Measurements from ENCODE around the gene WDR82. TPM values are rescaled to one million over a fixed set of nuclear protein-coding genes. Genes with fewer than 3 reads are reported as not detected.

Gene WDR82, protein sequence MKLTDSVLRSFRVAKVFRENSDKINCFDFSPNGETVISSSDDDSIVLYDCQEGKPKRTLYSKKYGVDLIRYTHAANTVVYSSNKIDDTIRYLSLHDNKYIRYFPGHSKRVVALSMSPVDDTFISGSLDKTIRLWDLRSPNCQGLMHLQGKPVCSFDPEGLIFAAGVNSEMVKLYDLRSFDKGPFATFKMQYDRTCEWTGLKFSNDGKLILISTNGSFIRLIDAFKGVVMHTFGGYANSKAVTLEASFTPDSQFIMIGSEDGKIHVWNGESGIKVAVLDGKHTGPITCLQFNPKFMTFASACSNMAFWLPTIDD
- total RNA-seq: 10 to 100 TPM; 44.4 to 54.9 (median 48.0) TPM
- polyA plus RNA-seq: 10 to 100 TPM; 22.2 to 50.2 (median 28.4) TPM

DNA sequence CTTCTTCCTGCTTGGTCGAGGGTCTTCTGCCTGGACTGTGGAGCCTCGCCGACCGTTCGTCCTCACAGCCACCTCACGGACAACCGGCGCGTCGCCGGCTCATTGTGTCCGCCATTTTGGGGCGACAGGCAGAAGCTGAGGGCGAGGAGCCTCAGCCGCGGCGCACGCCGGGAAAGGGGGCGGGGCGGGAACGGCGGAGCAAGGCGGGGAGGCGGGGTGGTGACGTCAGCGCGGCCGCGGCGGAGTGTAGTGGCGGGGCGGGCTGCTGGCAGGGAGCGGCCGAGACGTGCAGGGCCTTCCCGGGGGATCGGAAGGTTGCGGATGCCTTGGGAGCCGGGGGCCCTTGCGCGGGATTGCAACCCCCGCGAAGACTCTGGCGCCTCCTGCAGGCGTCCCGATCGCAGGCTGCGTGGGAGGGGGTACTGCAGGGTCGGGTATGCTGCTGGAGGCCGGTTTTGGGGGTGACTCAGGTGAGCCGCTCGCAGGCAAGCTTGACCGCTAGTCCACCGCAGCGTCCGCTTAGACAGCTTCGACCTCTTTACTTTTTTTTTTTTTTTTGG, at the start of gene WDR82:
TSS of gene WDR82 (minus strand) at position 140 of the 560 bp plus-strand sequence. CDS start 288 bp downstream, outside the sequence.
- H3K36me3 ChIP-seq: peaks cover 0 to 7% (median 1%) of the 10 kb centered on the region in 4 donors
- TF ChIP-seq POLR2AphosphoS5 (IDR thresholded peaks at IDR 0.05): peak; percentile 93 to 97 (median 95)
- peak in 1 of 4 donors; percentile 44 for TF ChIP-seq EP300 (IDR thresholded peaks at IDR 0.05)
- peak; percentile 53 to 63 for TF ChIP-seq POLR2A (IDR thresholded peaks at IDR 0.05)
- TF ChIP-seq, protein P1, sequence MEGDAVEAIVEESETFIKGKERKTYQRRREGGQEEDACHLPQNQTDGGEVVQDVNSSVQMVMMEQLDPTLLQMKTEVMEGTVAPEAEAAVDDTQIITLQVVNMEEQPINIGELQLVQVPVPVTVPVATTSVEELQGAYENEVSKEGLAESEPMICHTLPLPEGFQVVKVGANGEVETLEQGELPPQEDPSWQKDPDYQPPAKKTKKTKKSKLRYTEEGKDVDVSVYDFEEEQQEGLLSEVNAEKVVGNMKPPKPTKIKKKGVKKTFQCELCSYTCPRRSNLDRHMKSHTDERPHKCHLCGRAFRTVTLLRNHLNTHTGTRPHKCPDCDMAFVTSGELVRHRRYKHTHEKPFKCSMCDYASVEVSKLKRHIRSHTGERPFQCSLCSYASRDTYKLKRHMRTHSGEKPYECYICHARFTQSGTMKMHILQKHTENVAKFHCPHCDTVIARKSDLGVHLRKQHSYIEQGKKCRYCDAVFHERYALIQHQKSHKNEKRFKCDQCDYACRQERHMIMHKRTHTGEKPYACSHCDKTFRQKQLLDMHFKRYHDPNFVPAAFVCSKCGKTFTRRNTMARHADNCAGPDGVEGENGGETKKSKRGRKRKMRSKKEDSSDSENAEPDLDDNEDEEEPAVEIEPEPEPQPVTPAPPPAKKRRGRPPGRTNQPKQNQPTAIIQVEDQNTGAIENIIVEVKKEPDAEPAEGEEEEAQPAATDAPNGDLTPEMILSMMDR (IDR thresholded peaks at IDR 0.05): peak in 3 of 4 experiments; percentile 26 to 51 (median 29)
- H3K27ac ChIP-seq: peak within 1 kb of the TSS; percentile 94 to 99 (median 96)
- 1% methylated on average over 58 of the region's 58 CpGs for WGBS, 2 donors
- peak within 1 kb of the TSS; percentile 61 to 89 (median 83) for H3K4me3 ChIP-seq
- H3K4me1 ChIP-seq: peaks cover 0 to 53% (median 51%) of the 10 kb centered on the region in 4 donors
- no peaks in the 10 kb centered on the region for H3K9me3 ChIP-seq
- intact Hi-C loops (cut with DNase I): loop anchor here (2.0 to 10.0 kb wide), 2 partner anchors 40 to 406 kb away; partner anchors contain the start of genes GNL3, PBRM1 and TWF2
- H3K27me3 ChIP-seq: no peaks in the 10 kb centered on the region
- peak; percentile 99 for DNase-seq

DNA sequence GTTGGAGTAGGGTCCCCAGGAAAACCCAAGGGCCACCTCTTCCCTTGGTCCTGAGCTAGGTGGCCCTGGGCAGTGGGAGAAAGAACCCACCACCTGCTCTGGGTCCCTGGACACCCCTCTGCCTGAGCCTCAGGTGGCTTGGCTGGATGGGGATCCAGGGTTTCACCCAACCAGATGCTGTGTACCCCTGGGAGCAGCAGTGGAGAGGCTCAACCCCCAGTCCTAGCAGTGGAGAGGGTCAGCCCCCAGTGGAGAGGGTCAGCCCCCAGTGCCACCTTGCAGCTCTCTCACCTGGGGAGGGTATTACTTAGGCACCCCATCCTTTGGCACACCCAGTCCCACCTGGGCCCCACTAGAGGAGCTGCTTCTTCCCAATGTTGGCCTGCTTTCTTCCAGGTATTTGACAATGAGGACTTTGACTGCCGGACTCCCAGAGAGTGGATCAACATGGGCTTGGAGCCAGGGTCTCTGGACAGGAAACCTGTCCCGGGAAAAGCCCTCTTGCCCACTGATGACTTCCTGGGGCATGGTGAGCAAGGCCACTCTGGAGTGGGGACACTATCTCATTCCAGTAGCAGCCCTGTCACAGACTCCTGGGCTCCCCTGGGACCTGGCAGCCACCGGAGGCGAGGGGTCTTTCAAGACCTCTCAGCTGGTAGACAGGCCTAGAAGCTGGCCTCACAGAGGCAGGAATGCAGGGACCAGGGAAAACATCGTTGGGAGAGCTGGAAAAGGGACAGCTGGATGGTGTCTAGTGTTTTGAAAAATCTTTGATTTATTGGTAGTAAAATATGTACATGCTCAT, 49.2 kb upstream of the WDR82 start:
- Histone ChIP-seq H3K4me1 (no peaks in the 10 kb centered on the region), H3K9me3 (no peaks in the 10 kb centered on the region), H3K4me3 (no peak overlapping the region), H3K36me3 (peaks cover 0 to 4% (median 0%) of the 10 kb centered on the region in 4 donors), H3K27me3 (no peaks in the 10 kb centered on the region), H3K27ac (no peak overlapping the region)
- 85 to 87% methylated on average over 5 of the region's 5 CpGs for WGBS, 2 donors
- intact Hi-C loops (cut with DNase I): no loop called here
- no peak for DNase-seq
- TF ChIP-seq EP300 (IDR thresholded peaks at IDR 0.05): no peak
- TF ChIP-seq POLR2A (IDR thresholded peaks at IDR 0.05): no peak
- TF ChIP-seq POLR2AphosphoS5 (IDR thresholded peaks at IDR 0.05): no peak
- TF ChIP-seq, protein P1 (IDR thresholded peaks at IDR 0.05): no peak

DNA sequence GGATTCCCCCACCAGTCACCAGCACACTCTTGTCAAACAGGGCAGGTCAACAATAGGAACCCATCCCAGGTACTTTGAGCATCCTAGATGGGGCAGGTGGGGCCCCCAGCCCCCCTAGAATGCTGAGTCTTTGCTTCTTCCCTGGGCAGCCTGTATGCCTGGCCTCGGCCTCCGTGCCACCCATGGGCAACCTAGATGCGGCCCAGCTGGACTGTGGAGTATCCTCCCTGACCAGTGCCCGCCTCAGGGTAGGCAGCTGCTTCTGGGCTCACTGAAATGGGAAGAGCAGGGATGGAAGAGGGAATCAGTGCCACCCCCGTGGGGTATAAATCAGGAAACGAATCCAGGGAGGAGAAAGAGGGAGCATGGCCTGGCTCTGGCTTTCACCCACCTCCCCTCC, 48.5 kb upstream of the WDR82 start:
- peaks cover 0 to 1% (median 0%) of the 10 kb centered on the region in 4 donors for H3K36me3 ChIP-seq
- H3K4me3 ChIP-seq: no peak overlapping the region
- TF ChIP-seq EP300 (IDR thresholded peaks at IDR 0.05): no peak
- TF ChIP-seq, protein P1 (IDR thresholded peaks at IDR 0.05): no peak
- no peaks in the 10 kb centered on the region for H3K9me3 ChIP-seq
- intact Hi-C loops (cut with DNase I): no loop called here
- H3K4me1 ChIP-seq: no peaks in the 10 kb centered on the region
- H3K27me3 ChIP-seq: no peaks in the 10 kb centered on the region
- no peak overlapping the region for H3K27ac ChIP-seq
- DNase-seq: no peak
- 94% methylated on average over 6 of the region's 6 CpGs for WGBS, 2 donors

DNA sequence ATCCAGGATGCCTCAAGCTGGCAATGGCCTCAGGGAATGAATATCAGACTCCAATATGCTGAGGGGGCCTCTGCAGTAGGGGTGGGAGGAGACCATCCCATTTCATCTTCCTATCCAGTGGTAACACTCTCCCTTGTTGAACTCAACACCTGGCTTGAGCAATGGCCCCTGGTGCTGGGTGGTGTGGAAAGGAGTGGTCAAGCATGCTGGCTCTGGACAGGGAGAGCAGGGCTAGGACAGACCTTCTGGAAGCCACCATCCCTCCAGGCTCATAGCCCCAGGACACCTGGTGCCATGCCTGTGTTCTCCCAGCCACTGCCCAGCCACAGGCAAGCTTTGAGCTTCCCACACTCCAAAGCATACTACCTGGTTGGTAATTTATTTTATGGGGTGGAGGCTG, 47.2 kb upstream of the WDR82 start:
- Histone ChIP-seq H3K9me3 (no peaks in the 10 kb centered on the region), H3K27ac (no peak overlapping the region), H3K4me3 (no peak overlapping the region), H3K36me3 (no peaks in the 10 kb centered on the region), H3K4me1 (no peaks in the 10 kb centered on the region), H3K27me3 (no peaks in the 10 kb centered on the region)
- intact Hi-C loops (cut with DNase I): no loop called here
- no peak for DNase-seq
- TF ChIP-seq, protein P1 (IDR thresholded peaks at IDR 0.05): no peak
- TF ChIP-seq POLR2A (IDR thresholded peaks at IDR 0.05) (no peak), POLR2AphosphoS5 (IDR thresholded peaks at IDR 0.05) (no peak), EP300 (IDR thresholded peaks at IDR 0.05) (no peak)
